Measurements from ENCODE around the gene VIT.

DNA sequence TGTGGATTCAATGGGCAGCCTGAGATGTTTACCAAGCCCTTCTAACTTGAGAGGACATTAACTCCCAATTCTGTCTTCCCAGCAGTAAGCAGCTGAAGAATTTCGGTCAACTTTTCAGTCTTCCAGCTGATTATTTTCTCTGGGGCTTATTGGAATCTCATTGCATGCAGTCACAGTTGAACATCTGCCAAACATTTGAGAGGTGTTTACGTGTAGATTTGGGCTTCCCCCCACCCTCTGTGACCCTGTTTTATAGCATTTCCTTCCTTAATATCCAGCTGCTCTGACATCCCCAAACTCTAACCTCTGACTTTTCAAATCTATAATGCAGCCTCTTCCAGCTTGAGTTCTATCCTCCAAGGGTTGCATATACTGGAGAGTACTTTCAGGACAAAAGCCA is 16.5 kb upstream of the VIT start:
- TF ChIP-seq EGR1 (IDR thresholded peaks at IDR 0.05) (no peak), TAF1 (IDR thresholded peaks at IDR 0.05; ENCODE audit: low read depth) (no peak), EP300 (IDR thresholded peaks at IDR 0.05; ENCODE audit: borderline replicate concordance) (no peak)

Data from Ishikawa (cell line).